ENCODE results near the gene CSMD2. TPM values are rescaled to one million over a fixed set of nuclear protein-coding genes. Genes with fewer than 3 reads are reported as not detected.

Gene CSMD2
- total RNA-seq, 1 donor from 2014 or later = 0.12 TPM

GRCh38 chr1:33971018-33971710 is 193.9 kb downstream of the CSMD2 start:
- no peak for DNase-seq (ENCODE audit: extremely low read depth, low read depth, low spot score)

GRCh38 chr1:33970148-33970825 is 194.7 kb downstream of the CSMD2 start:
- DNase-seq (ENCODE audit: extremely low read depth, low read depth, low spot score) = no peak

- DNase-seq (ENCODE audit: extremely low read depth, low read depth, low spot score) = no peak
Observed at GRCh38 chr1:33966346-33967141, 198.5 kb downstream of the CSMD2 start.

GRCh38 chr1:33965086-33965485 is 199.9 kb downstream of the CSMD2 start:
- no peak for DNase-seq (ENCODE audit: extremely low read depth, low read depth, low spot score)

- no peak for DNase-seq (ENCODE audit: extremely low read depth, low read depth, low spot score)
Observed at GRCh38 chr1:33962061-33962460, 203.0 kb downstream of the CSMD2 start.

- DNase-seq (ENCODE audit: extremely low read depth, low read depth, low spot score) = no peak
Observed at GRCh38 chr1:33960188-33960895, 204.7 kb downstream of the CSMD2 start.

- no peak for DNase-seq (ENCODE audit: extremely low read depth, low read depth, low spot score)
Observed at GRCh38 chr1:33957854-33958253, 207.2 kb downstream of the CSMD2 start.

- DNase-seq (ENCODE audit: extremely low read depth, low read depth, low spot score) = no peak
Observed at GRCh38 chr1:33955096-33955495, 209.9 kb downstream of the CSMD2 start.

- DNase-seq (ENCODE audit: extremely low read depth, low read depth, low spot score) = no peak
Observed at GRCh38 chr1:33949570-33949969, 215.5 kb downstream of the CSMD2 start.

GRCh38 chr1:33948291-33948690 is 216.7 kb downstream of the CSMD2 start:
- DNase-seq (ENCODE audit: extremely low read depth, low read depth, low spot score) = no peak

GRCh38 chr1:33946836-33947235 is 218.2 kb downstream of the CSMD2 start:
- DNase-seq (ENCODE audit: extremely low read depth, low read depth, low spot score) = no peak

GRCh38 chr1:33944846-33945245 is 220.2 kb downstream of the CSMD2 start:
- DNase-seq (ENCODE audit: extremely low read depth, low read depth, low spot score) = no peak

GRCh38 chr1:33943978-33944377 is 221.1 kb downstream of the CSMD2 start:
- no peak for DNase-seq (ENCODE audit: extremely low read depth, low read depth, low spot score)

GRCh38 chr1:33932871-33933270 is 232.2 kb downstream of the CSMD2 start:
- no peak for DNase-seq (ENCODE audit: extremely low read depth, low read depth, low spot score)

GRCh38 chr1:33931111-33931475 is 233.9 kb downstream of the CSMD2 start:
- no peak for DNase-seq (ENCODE audit: extremely low read depth, low read depth, low spot score)

GRCh38 chr1:33930346-33931110 is 234.5 kb downstream of the CSMD2 start:
- DNase-seq (ENCODE audit: extremely low read depth, low read depth, low spot score) = no peak

GRCh38 chr1:33928251-33928650 is 236.8 kb downstream of the CSMD2 start:
- DNase-seq (ENCODE audit: extremely low read depth, low read depth, low spot score) = no peak

- no peak for DNase-seq (ENCODE audit: extremely low read depth, low read depth, low spot score)
Observed at GRCh38 chr1:33927721-33928120, 237.3 kb downstream of the CSMD2 start.

- no peak for DNase-seq (ENCODE audit: extremely low read depth, low read depth, low spot score)
Observed at GRCh38 chr1:33925586-33925985, 239.4 kb downstream of the CSMD2 start.

- DNase-seq (ENCODE audit: extremely low read depth, low read depth, low spot score) = no peak
Observed at GRCh38 chr1:33921281-33921680, 243.7 kb downstream of the CSMD2 start.

All from glomerular endothelial cell (primary cell).